H9 (cell line): ENCODE data around the gene FAM83F. TPM values are rescaled to one million over a fixed set of nuclear protein-coding genes. Genes with fewer than 3 reads are reported as not detected.

Experiments used
- DNase-seq: peaks from one replicate; pipeline ENCODE4 v3.0.0-alpha.2; 2017
- H2AFZ ChIP-seq: one replicate; pipeline ENCODE4 v1.6.1; 2013; ENCODE audit warnings: mild to moderate bottlenecking, low read length, control low read depth, moderate library complexity
- H2AK5ac ChIP-seq: 2 replicates; pipeline ENCODE4 v1.6.1; 2013; ENCODE audit warnings: low read length, control low read depth, mixed read lengths; ENCODE audit not compliant: insufficient read length
- H2BK120ac ChIP-seq: one replicate; pipeline ENCODE4 v1.6.1; 2013; ENCODE audit warnings: low read depth, mild to moderate bottlenecking, low read length, control low read depth, inconsistent platforms; ENCODE audit not compliant: poor library complexity, severe bottlenecking
- H2BK12ac ChIP-seq: 2 replicates; pipeline ENCODE4 v1.6.1; 2013; ENCODE audit warnings: low read length, control low read depth, mixed read lengths, low read depth; ENCODE audit not compliant: insufficient read length
- H2BK15ac ChIP-seq: 2 replicates; pipeline ENCODE4 v1.6.1; 2013; ENCODE audit warnings: low read depth, low read length, control low read depth
- H2BK20ac ChIP-seq: one replicate; pipeline ENCODE4 v1.6.1; 2013; ENCODE audit warnings: low read depth, mild to moderate bottlenecking, low read length, control low read depth, inconsistent platforms; ENCODE audit not compliant: poor library complexity, severe bottlenecking
- H2BK5ac ChIP-seq: 2 replicates; pipeline ENCODE4 v1.6.1; 2013; ENCODE audit warnings: low read length, control low read depth, mixed read lengths; ENCODE audit not compliant: insufficient read length
- H3K14ac ChIP-seq: 2 replicates; pipeline ENCODE4 v1.6.1; 2013; ENCODE audit warnings: low read length, control low read depth; ENCODE audit not compliant: insufficient read depth
- H3K18ac ChIP-seq: 2 replicates; pipeline ENCODE4 v1.6.1; 2013; ENCODE audit warnings: low read depth, mild to moderate bottlenecking, mixed read lengths, low read length, control low read depth; ENCODE audit not compliant: insufficient read length
- H3K23ac ChIP-seq: 2 replicates; pipeline ENCODE4 v1.6.1; 2013; ENCODE audit warnings: low read length, control low read depth, mixed read lengths, low read depth; ENCODE audit not compliant: insufficient read length
- H3K23me2 ChIP-seq: 2 replicates; pipeline ENCODE4 v1.6.1; 2013; ENCODE audit warnings: low read depth, mild to moderate bottlenecking, mixed read lengths, low read length, control low read depth; ENCODE audit not compliant: insufficient read length, poor library complexity, severe bottlenecking
- H3K27ac ChIP-seq: 2 replicates; pipeline ENCODE4 v1.5.1; 2013; ENCODE audit warnings: low read length, control low read depth, mixed read lengths, low read depth; ENCODE audit not compliant: insufficient read length
- H3K27me3 ChIP-seq: 2 replicates; pipeline ENCODE4 v1.6.1; 2013; ENCODE audit warnings: low read length, control low read depth, inconsistent platforms; ENCODE audit not compliant: insufficient read depth
- H3K4ac ChIP-seq: 2 replicates; pipeline ENCODE4 v1.6.1; 2013; ENCODE audit warnings: low read depth, mild to moderate bottlenecking, control low read depth, inconsistent platforms, low read length, moderate library complexity
- H3K4me1 ChIP-seq: 2 replicates; pipeline ENCODE4 v1.6.1; 2013; ENCODE audit warnings: low read length, control low read depth, inconsistent platforms; ENCODE audit not compliant: insufficient read depth
- H3K4me2 ChIP-seq: 2 replicates; pipeline ENCODE4 v1.6.1; 2013; ENCODE audit warnings: low read length, control low read depth, mixed read lengths; ENCODE audit not compliant: insufficient read length, insufficient read depth
- H3K56ac ChIP-seq: 2 replicates; pipeline ENCODE4 v1.6.1; 2013; ENCODE audit warnings: low read depth, mild to moderate bottlenecking, mixed read lengths, low read length, control low read depth; ENCODE audit not compliant: insufficient read length
- H3K79me1 ChIP-seq: 2 replicates; pipeline ENCODE4 v1.6.1; 2013; ENCODE audit warnings: low read depth, mild to moderate bottlenecking, moderate library complexity, low read length, control low read depth, inconsistent platforms; ENCODE audit not compliant: insufficient read depth, poor library complexity, severe bottlenecking
- H3K79me2 ChIP-seq: 2 replicates; pipeline ENCODE4 v1.6.1; 2013; ENCODE audit warnings: low read length, control low read depth, inconsistent platforms; ENCODE audit not compliant: insufficient read depth
- H3K9ac ChIP-seq: 2 replicates; pipeline ENCODE4 v1.6.1; 2013; ENCODE audit warnings: low read length, control low read depth, mixed read lengths; ENCODE audit not compliant: insufficient read length; ENCODE audit errors: extremely low read depth
- H3K9me3 ChIP-seq: one replicate; pipeline ENCODE4 v1.6.1; 2013; ENCODE audit warnings: low read depth, low read length, inconsistent platforms; ENCODE audit not compliant: control insufficient read depth
- H3T11ph ChIP-seq: one replicate; pipeline ENCODE4 v1.6.1; 2013; ENCODE audit warnings: mild to moderate bottlenecking, low read length, control low read depth, inconsistent platforms
- H4K20me1 ChIP-seq: one replicate; pipeline ENCODE4 v1.6.1; 2013; ENCODE audit not compliant: control insufficient read depth, insufficient read length, insufficient read depth
- H4K5ac ChIP-seq: 2 replicates; pipeline ENCODE4 v1.6.1; 2013; ENCODE audit warnings: low read depth, mild to moderate bottlenecking, mixed read lengths, low read length, control low read depth; ENCODE audit not compliant: insufficient read length
- H4K8ac ChIP-seq: replicated peaks from 2 replicates; pipeline ENCODE4 v1.6.1; 2013; ENCODE audit warnings: low read length, control low read depth, mixed read lengths, low read depth; ENCODE audit not compliant: insufficient read length
- H4K91ac ChIP-seq: 2 replicates; pipeline ENCODE4 v1.6.1; 2013; ENCODE audit warnings: low read depth, mild to moderate bottlenecking, moderate library complexity, mixed read lengths, low read length, control low read depth; ENCODE audit not compliant: insufficient read length
- H3K27ac Mint-ChIP-seq, 3 experiments: 2 replicates in 2 of 3; 3 replicates in 1 of 3; pipeline ENCODE4 v1.8.0; 2020 to 2021; ENCODE audit warnings: mixed read lengths in 3 of 3, mild to moderate bottlenecking in 1 of 3, moderate library complexity in 1 of 3
- H3K27me3 Mint-ChIP-seq: 2 replicates; pipeline ENCODE4 v1.8.0; 2021; ENCODE audit warnings: low read depth, mild to moderate bottlenecking, moderate library complexity, mixed read lengths
- H3K36me3 Mint-ChIP-seq, 3 experiments: 2 replicates in 2 of 3; 3 replicates in 1 of 3; pipeline ENCODE4 v1.8.0; 2020 to 2021; ENCODE audit warnings: low read depth in 3 of 3, mixed read lengths in 3 of 3; ENCODE audit not compliant: insufficient read depth in 1 of 3
- H3K4me1 Mint-ChIP-seq, 2 experiments: 2 replicates each; pipeline ENCODE4 v1.8.0; 2020; ENCODE audit warnings: mixed read lengths in 2 of 2
- H3K4me3 Mint-ChIP-seq, 2 experiments: 2 replicates in 1 of 2; 3 replicates in 1 of 2; pipeline ENCODE4 v1.8.0; 2020 to 2021; ENCODE audit warnings: mild to moderate bottlenecking in 2 of 2, mixed read lengths in 2 of 2, moderate library complexity in 1 of 2
- H3K9me3 Mint-ChIP-seq, 2 experiments: 2 replicates in 1 of 2; 3 replicates in 1 of 2; pipeline ENCODE4 v1.8.0; 2020; ENCODE audit warnings: mild to moderate bottlenecking in 2 of 2, mixed read lengths in 2 of 2, moderate library complexity in 1 of 2
- CTCF ChIP-seq: fragments of 200-600 bp; sonication (generic); conservative IDR thresholded peaks from 3 replicates; pipeline ENCODE4 v1.8.0; 2021; ENCODE audit warnings: antibody characterized with exemption, mild to moderate bottlenecking
- WGBS: extraction: QIAGEN DNeasy Blood & Tissue Kit; methylation state at CpG from one replicate; pipeline ENCODE4 v1.1.7; 2013; ENCODE audit warnings: missing lambda C conversion rate, low lambda C conversion rate, mixed read lengths; ENCODE audit not compliant: insufficient read length; ENCODE audit errors: extremely low coverage; 5-methylcytosine and 5-hydroxymethylcytosine counted together
- total RNA-seq: library from RNA; stranded (reverse); gene quantifications from 2 replicates; pipeline ENCODE4 v1.2.1, GENCODE V29; 2021

Gene FAM83F
- total RNA-seq, 1 experiment from 2014 or later: 17.4 TPM

- WGBS: no CpG with 5 or more reads among the region's 2 CpGs
These were observed 28.3 kb upstream of the FAM83F start for GRCh38 chr22:39966470-39966869.

More at GRCh38 chr22:39966470-39966869, 28.3 kb upstream of the FAM83F start:
- no peak for DNase-seq
- no peak overlapping the region for H3K27ac ChIP-seq
- H3T11ph ChIP-seq: no peak overlapping the region
- H2BK5ac ChIP-seq: no peak overlapping the region
- no peaks in the 10 kb centered on the region for H4K20me1 ChIP-seq
- no peak overlapping the region for H3K18ac ChIP-seq
- Mint-ChIP-seq H3K36me3 (no peaks in the 10 kb centered on the region), H3K4me3 (no peak overlapping the region), H3K27ac (no peak overlapping the region), H3K4me1 (peaks cover 13 to 14% of the 10 kb centered on the region in 2 experiments), H3K9me3 (no peaks in the 10 kb centered on the region), H3K27me3 (peaks cover 16% of the 10 kb centered on the region)
- no peaks in the 10 kb centered on the region for H3K79me1 ChIP-seq
- no peaks in the 10 kb centered on the region for H3K4me1 ChIP-seq
- no peaks in the 10 kb centered on the region for H3K27me3 ChIP-seq
- no peak overlapping the region for H4K5ac ChIP-seq
- H2BK12ac ChIP-seq: no peak overlapping the region
- H4K8ac ChIP-seq: no peak overlapping the region
- H4K91ac ChIP-seq: no peak overlapping the region
- H3K9me3 ChIP-seq: no peaks in the 10 kb centered on the region
- no peak overlapping the region for H3K56ac ChIP-seq
- H2AK5ac ChIP-seq: no peak overlapping the region
- no peak overlapping the region for H2BK15ac ChIP-seq
- no peak overlapping the region for H2BK20ac ChIP-seq
- H3K4me2 ChIP-seq: no peak overlapping the region
- no peak overlapping the region for H2BK120ac ChIP-seq
- H3K79me2 ChIP-seq: no peaks in the 10 kb centered on the region
- no peak overlapping the region for H3K4ac ChIP-seq
- no peaks in the 10 kb centered on the region for H3K23me2 ChIP-seq
- H3K23ac ChIP-seq: no peak overlapping the region
- no peak for TF ChIP-seq CTCF
- H3K9ac ChIP-seq: no peak overlapping the region
- H2AFZ ChIP-seq: no peak overlapping the region
- H3K14ac ChIP-seq: no peak overlapping the region
